Endothelial cell of umbilical vein (primary cell): ENCODE data around the gene CAPN2.
A peak's percentile ranks its signal among the peaks of the same experiment; 100 is the strongest.

Source experiments
- CTCF ChIP-seq, 2 donors: IDR thresholded peaks; 1 replicate in 1 of 2; 2 replicates in 1 of 2; pipeline ENCODE4 v1.5.1; 2011; ENCODE audit warnings: low read length in 2 of 2, mild to moderate bottlenecking in 2 of 2, moderate library complexity in 2 of 2, control low read depth in 1 of 2, inconsistent platforms in 1 of 2, low read depth in 1 of 2; ENCODE audit not compliant: insufficient read depth in 1 of 2; ENCODE audit errors: extremely low read depth in 1 of 2
- JUN ChIP-seq: IDR thresholded peaks from 2 replicates; pipeline ENCODE4 v1.6.1; 2011; ENCODE audit warnings: borderline replicate concordance, low read depth; ENCODE audit not compliant: insufficient read length, insufficient read depth
- MYC ChIP-seq: IDR thresholded peaks from one replicate; pipeline ENCODE4 v1.6.1; 2011; ENCODE audit warnings: mild to moderate bottlenecking, low read depth, low read length
- POLR2AphosphoS5 ChIP-seq: IDR thresholded peaks from 2 replicates; pipeline ENCODE4 v1.6.1; 2012; ENCODE audit warnings: low read depth, mild to moderate bottlenecking, control low read depth, low read length, moderate library complexity; ENCODE audit not compliant: insufficient read depth

DNA sequence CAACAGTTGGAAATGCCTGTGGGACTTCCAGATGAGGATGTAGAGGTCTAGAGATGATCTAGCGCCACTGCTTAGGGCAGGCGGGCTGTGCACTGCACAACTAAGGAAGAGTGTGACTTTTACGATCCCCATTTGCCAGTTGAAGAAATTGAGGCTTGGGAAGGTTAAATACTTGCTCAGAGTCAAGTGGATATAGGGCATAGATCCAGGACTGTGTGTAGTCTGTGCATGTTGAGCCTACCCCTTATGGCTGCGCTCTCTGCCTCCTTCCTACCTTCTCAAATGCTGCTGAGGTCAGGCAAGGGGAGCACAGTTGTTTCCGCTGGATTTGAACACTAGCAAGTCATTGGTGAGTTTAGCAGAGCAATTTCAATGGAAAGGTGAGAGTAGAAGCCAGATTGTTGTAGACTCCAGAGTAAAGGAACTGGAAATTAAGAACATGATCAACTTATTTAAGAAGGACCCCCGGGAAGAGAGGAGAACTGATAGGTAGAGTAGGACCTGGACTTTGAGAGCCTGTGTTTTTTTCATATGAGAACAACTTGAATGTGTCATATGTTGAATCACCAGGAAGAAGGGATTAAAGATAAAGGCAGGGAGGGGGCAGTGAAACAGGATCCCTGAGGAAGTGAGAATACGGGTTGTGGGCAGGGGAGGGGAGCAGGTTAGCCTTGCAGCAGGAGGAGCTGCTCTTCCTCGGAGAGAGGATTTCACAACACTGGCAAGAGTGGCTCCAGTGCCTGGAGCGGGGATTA, 2.7 kb downstream of the CAPN2 start:
- TF ChIP-seq CTCF (IDR thresholded peaks at IDR 0.05; ENCODE audit: extremely low read depth in 1 of 2, insufficient read depth in 1 of 2, low read depth in 1 of 2, low read length in 2 of 2) = no peak
- TF ChIP-seq JUN = peak; percentile 76
- peak; percentile 66 for TF ChIP-seq POLR2AphosphoS5
- TF ChIP-seq MYC = peak; percentile 73
